ENCODE measurements around the gene APEX1.
A peak's percentile ranks its signal among the peaks of the same experiment; 100 is the strongest.
"Not testable (repeated sequence)": the region's sequence is repeated elsewhere in the genome, so short reads cannot be mapped to it uniquely, and the experiment has no call there.

Gene APEX1

DNA sequence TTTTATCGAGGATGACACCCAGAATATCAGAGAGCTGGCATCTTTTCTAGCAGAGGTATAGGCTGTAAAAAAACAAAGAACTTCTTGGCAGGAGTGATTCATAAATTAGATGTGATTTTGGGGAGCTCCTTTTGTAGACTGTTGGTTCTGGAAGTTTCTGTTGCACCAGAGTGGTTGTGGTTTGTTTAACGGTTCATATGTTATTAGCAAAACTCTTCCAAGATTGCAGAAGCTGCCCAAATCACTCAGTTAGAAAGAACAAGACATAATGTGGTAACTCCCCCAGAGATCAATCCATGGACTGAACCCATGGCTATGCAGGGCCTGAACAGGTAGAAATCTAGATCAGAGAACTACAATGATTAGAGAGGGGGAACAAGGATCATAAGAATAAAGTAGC is 43.6 kb downstream of the APEX1 start:
- peak; percentile 85 for DNase-seq (ENCODE audit: low read depth)
- TF ChIP-seq CTCF (IDR thresholded peaks at IDR 0.05; ENCODE audit: low read depth, low read length) (no peak), MYC (IDR thresholded peaks at IDR 0.05; ENCODE audit: low read depth, low read length) (no peak), POLR2A (IDR thresholded peaks at IDR 0.05; ENCODE audit: extremely low read depth, insufficient read length) (no peak)
- TF ChIP-seq, protein P1, sequence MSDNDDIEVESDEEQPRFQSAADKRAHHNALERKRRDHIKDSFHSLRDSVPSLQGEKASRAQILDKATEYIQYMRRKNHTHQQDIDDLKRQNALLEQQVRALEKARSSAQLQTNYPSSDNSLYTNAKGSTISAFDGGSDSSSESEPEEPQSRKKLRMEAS (IDR thresholded peaks at IDR 0.05; ENCODE audit: low read depth, low read length) = no peak

GRCh38 chr14:20499108-20499507 is 44.1 kb downstream of the APEX1 start:
- peak; percentile 86 for DNase-seq (ENCODE audit: low read depth)
- peak; percentile 48 for TF ChIP-seq MYC (IDR thresholded peaks at IDR 0.05; ENCODE audit: low read depth, low read length)
- TF ChIP-seq, protein P1 (IDR thresholded peaks at IDR 0.05; ENCODE audit: low read depth, low read length) = peak; percentile 58
- peak; percentile 50 for TF ChIP-seq POLR2A (IDR thresholded peaks at IDR 0.05; ENCODE audit: extremely low read depth, insufficient read length)
- no peak for TF ChIP-seq CTCF (IDR thresholded peaks at IDR 0.05; ENCODE audit: low read depth, low read length)
- H3K4me3 ChIP-seq (ENCODE audit: low read depth, low read length) = no peak overlapping the region

More for the DNA sequence above, 43.6 kb downstream of the APEX1 start:
- H3K4me3 ChIP-seq (ENCODE audit: low read depth, low read length) = no peak overlapping the region

DNA sequence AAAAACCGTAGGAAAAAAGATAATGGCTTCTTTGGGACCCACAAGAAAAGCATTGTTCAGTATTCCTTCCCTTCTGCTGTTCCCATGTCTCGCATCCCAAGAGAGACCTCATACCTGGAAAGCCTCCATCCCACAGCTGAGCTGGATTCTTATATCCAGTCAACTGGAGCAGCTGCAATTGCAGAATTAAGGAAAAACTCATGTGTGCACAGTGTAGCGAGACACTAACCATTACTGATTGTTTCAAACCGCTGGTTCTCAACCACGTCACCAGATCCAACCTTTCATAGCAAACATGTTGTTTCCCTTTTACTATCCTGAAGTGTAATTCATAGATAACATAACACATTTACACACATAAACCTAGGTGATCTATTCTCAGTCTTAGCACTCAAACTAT is 44.9 kb downstream of the APEX1 start:
- no peak overlapping the region for H3K4me3 ChIP-seq (ENCODE audit: low read depth, low read length)
- no peak for DNase-seq (ENCODE audit: low read depth)
- TF ChIP-seq CTCF (IDR thresholded peaks at IDR 0.05; ENCODE audit: low read depth, low read length) = no peak
- no peak for TF ChIP-seq MYC (IDR thresholded peaks at IDR 0.05; ENCODE audit: low read depth, low read length)
- TF ChIP-seq POLR2A (IDR thresholded peaks at IDR 0.05; ENCODE audit: extremely low read depth, insufficient read length) = no peak
- TF ChIP-seq, protein P1 (IDR thresholded peaks at IDR 0.05; ENCODE audit: low read depth, low read length) = no peak

DNA sequence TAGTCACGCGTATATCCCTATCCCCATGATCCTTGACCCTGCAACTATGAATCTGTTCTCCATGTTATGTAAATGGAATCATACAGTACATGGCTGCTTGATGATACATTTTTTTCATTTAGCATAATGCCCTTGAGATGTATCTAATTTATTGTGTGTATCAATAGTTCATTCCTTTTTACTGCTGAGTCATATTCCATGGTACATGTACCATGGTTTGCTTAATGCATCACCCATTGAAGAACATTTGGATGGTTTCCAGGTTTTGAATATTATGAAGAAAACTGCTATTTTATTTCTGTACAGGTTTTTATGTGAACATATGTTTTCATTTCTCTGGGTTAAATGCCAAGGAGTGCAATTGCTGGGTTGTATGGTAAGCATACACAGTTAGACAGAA is 46.3 kb downstream of the APEX1 start:
- TF ChIP-seq CTCF (IDR thresholded peaks at IDR 0.05; ENCODE audit: low read depth, low read length) = no peak
- TF ChIP-seq, protein P1 (IDR thresholded peaks at IDR 0.05; ENCODE audit: low read depth, low read length) = no peak
- TF ChIP-seq MYC (IDR thresholded peaks at IDR 0.05; ENCODE audit: low read depth, low read length) = no peak
- no peak for TF ChIP-seq POLR2A (IDR thresholded peaks at IDR 0.05; ENCODE audit: extremely low read depth, insufficient read length)
- no peak overlapping the region for H3K4me3 ChIP-seq (ENCODE audit: low read depth, low read length)
- DNase-seq (ENCODE audit: low read depth) = no peak

GRCh38 chr14:20503898-20504297 is 48.9 kb downstream of the APEX1 start:
- no peak for DNase-seq (ENCODE audit: low read depth)
- no peak overlapping the region for H3K4me3 ChIP-seq (ENCODE audit: low read depth, low read length)
- TF ChIP-seq, protein P1 (IDR thresholded peaks at IDR 0.05; ENCODE audit: low read depth, low read length) = no peak
- TF ChIP-seq POLR2A (IDR thresholded peaks at IDR 0.05; ENCODE audit: extremely low read depth, insufficient read length) (no peak), CTCF (IDR thresholded peaks at IDR 0.05; ENCODE audit: low read depth, low read length) (no peak), MYC (IDR thresholded peaks at IDR 0.05; ENCODE audit: low read depth, low read length) (no peak)

- not testable (repeated sequence) for H3K4me3 ChIP-seq (ENCODE audit: low read depth, low read length); DNase-seq (ENCODE audit: low read depth)
These were observed 51.2 kb downstream of the APEX1 start for GRCh38 chr14:20506276-20506675.

DNA sequence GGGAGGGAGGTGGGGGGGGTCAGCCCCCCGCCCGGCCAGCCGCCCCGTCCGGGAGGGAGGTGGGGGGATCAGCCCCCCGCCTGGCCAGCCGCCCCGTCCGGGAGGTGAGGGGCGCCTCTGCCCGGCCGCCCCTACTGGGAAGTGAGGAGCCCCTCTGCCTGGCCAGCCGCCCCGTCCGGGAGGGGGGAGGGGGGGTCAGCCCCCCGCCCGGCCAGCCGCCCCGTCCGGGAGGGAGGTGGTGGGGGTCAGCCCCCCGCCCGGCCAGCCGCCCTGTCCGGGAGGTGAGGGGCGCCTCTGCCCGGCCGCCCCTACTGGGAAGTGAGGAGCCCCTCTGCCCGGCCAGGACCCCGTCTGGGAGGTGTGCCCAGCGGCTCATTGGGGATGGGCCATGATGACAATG is 51.7 kb downstream of the APEX1 start:
- not testable (repeated sequence) for DNase-seq (ENCODE audit: low read depth); H3K4me3 ChIP-seq (ENCODE audit: low read depth, low read length)
